Immature natural killer cell (primary cell): ENCODE results near the gene SEMA7A. TPM values are rescaled to one million over a fixed set of nuclear protein-coding genes. Genes with fewer than 3 reads are reported as not detected.

Source experiments
- DNase-seq, 3 donors: peaks; one replicate each; pipeline ENCODE4 v3.0.0; 2022; ENCODE audit warnings: mixed read lengths in 1 of 3
- H3K27ac Mint-ChIP-seq, 6 donors: one replicate each; pipeline ENCODE4 v1.8.0; 2020; ENCODE audit warnings: mixed read lengths in 6 of 6, mild to moderate bottlenecking in 5 of 6, inconsistent platforms in 4 of 6, moderate library complexity in 3 of 6
- H3K27me3 Mint-ChIP-seq, 3 donors: one replicate each; pipeline ENCODE4 v1.8.0; 2020 to 2021; ENCODE audit warnings: low read depth in 3 of 3, mild to moderate bottlenecking in 3 of 3, mixed read lengths in 3 of 3, moderate library complexity in 3 of 3, inconsistent platforms in 1 of 3
- H3K36me3 Mint-ChIP-seq, 3 donors: one replicate each; pipeline ENCODE4 v1.8.0; 2020; ENCODE audit warnings: mixed read lengths in 3 of 3, inconsistent platforms in 2 of 3, mild to moderate bottlenecking in 2 of 3
- H3K4me1 Mint-ChIP-seq, 2 donors: one replicate each; pipeline ENCODE4 v1.8.0; 2020; ENCODE audit warnings: inconsistent platforms in 2 of 2, mild to moderate bottlenecking in 2 of 2, mixed read lengths in 2 of 2, moderate library complexity in 1 of 2
- H3K4me3 Mint-ChIP-seq, 5 donors: one replicate each; pipeline ENCODE4 v1.8.0; 2020; ENCODE audit warnings: mild to moderate bottlenecking in 5 of 5, mixed read lengths in 5 of 5, inconsistent platforms in 3 of 5, moderate library complexity in 3 of 5
- H3K9me3 Mint-ChIP-seq, 6 donors: one replicate each; pipeline ENCODE4 v1.8.0; 2020; ENCODE audit warnings: mild to moderate bottlenecking in 6 of 6, mixed read lengths in 6 of 6, inconsistent platforms in 4 of 6, moderate library complexity in 3 of 6
- polyA plus RNA-seq, 3 donors: library from polyadenylated mRNA; unstranded; fragments of 300-500 nt; fragmentation: Illumina TruSeq; gene quantifications; one replicate each; pipeline ENCODE4 v1.2.3, GENCODE V29; 2021

The SEMA7A gene
- polyA plus RNA-seq, 3 donors from 2014 or later: 0.90 to 3.7 TPM; not detected in 1

- H3K9me3 Mint-ChIP-seq: no peaks in the 10 kb centered on the region
- H3K4me3 Mint-ChIP-seq: no peak overlapping the region
- H3K36me3 Mint-ChIP-seq: no peaks in the 10 kb centered on the region
- no peak for DNase-seq
- H3K4me1 Mint-ChIP-seq: peaks cover 12% of the 10 kb centered on the region in 2 donors
- H3K27ac Mint-ChIP-seq: no peak overlapping the region
- no peaks in the 10 kb centered on the region for H3K27me3 Mint-ChIP-seq
Observed at GRCh38 chr15:74377831-74378766, 55.7 kb downstream of the SEMA7A start.

- Mint-ChIP-seq H3K27ac (no peak overlapping the region), H3K4me3 (no peak overlapping the region), H3K4me1 (peaks cover 12% of the 10 kb centered on the region in 2 donors), H3K9me3 (no peaks in the 10 kb centered on the region), H3K36me3 (no peaks in the 10 kb centered on the region), H3K27me3 (no peaks in the 10 kb centered on the region)
- no peak for DNase-seq
Observed at GRCh38 chr15:74376825-74377581, 56.8 kb downstream of the SEMA7A start.

- Mint-ChIP-seq H3K27ac (no peak overlapping the region), H3K4me3 (no peak overlapping the region), H3K36me3 (no peaks in the 10 kb centered on the region), H3K4me1 (peaks cover 12% of the 10 kb centered on the region in 2 donors), H3K27me3 (no peaks in the 10 kb centered on the region), H3K9me3 (no peaks in the 10 kb centered on the region)
- no peak for DNase-seq
Observed at GRCh38 chr15:74376226-74376625, 57.5 kb downstream of the SEMA7A start.

GRCh38 chr15:74375303-74375693 is 58.5 kb downstream of the SEMA7A start:
- H3K27ac Mint-ChIP-seq: peak overlapping the region in 3 of 6 donors; percentile 22 to 72 (median 39)
- H3K36me3 Mint-ChIP-seq: no peaks in the 10 kb centered on the region
- H3K9me3 Mint-ChIP-seq: no peaks in the 10 kb centered on the region
- peaks cover 0 to 1% (median 0%) of the 10 kb centered on the region in 3 donors for H3K27me3 Mint-ChIP-seq
- peak; percentile 69 to 76 (median 70) for DNase-seq
- peak overlapping the region; percentile 72 to 86 (median 78) for H3K4me3 Mint-ChIP-seq
- peaks cover 12% of the 10 kb centered on the region in 2 donors for H3K4me1 Mint-ChIP-seq

- Mint-ChIP-seq H3K36me3 (no peaks in the 10 kb centered on the region), H3K9me3 (no peaks in the 10 kb centered on the region), H3K27ac (peak overlapping the region in 3 of 6 donors; percentile 39 to 72 (median 53)), H3K4me3 (peak overlapping the region; percentile 78 to 86 (median 83)), H3K4me1 (peaks cover 12% of the 10 kb centered on the region in 2 donors), H3K27me3 (peaks cover 0 to 1% (median 0%) of the 10 kb centered on the region in 3 donors)
- no peak for DNase-seq
Observed at GRCh38 chr15:74374648-74375302, 59.0 kb downstream of the SEMA7A start.

GRCh38 chr15:74373731-74374647 is 59.8 kb downstream of the SEMA7A start:
- Mint-ChIP-seq H3K27ac (peak overlapping the region in 5 of 6 donors; percentile 21 to 76 (median 69)), H3K36me3 (no peaks in the 10 kb centered on the region), H3K4me1 (peaks cover 12% of the 10 kb centered on the region in 2 donors), H3K9me3 (no peaks in the 10 kb centered on the region), H3K4me3 (peak overlapping the region; percentile 78 to 86 (median 83)), H3K27me3 (peaks cover 0 to 1% (median 0%) of the 10 kb centered on the region in 3 donors)
- peak; percentile 87 to 92 (median 91) for DNase-seq

- H3K4me1 Mint-ChIP-seq: peaks cover 12% of the 10 kb centered on the region in 2 donors
- peak overlapping the region in 1 of 6 donors; percentile 26 for H3K27ac Mint-ChIP-seq
- no peak for DNase-seq
- peak overlapping the region; percentile 78 to 86 (median 83) for H3K4me3 Mint-ChIP-seq
- peaks cover 0 to 7% (median 1%) of the 10 kb centered on the region in 3 donors for H3K27me3 Mint-ChIP-seq
- H3K36me3 Mint-ChIP-seq: no peaks in the 10 kb centered on the region
- no peaks in the 10 kb centered on the region for H3K9me3 Mint-ChIP-seq
Observed at GRCh38 chr15:74373056-74373650, 60.6 kb downstream of the SEMA7A start.

GRCh38 chr15:74370471-74370870 is 63.3 kb downstream of the SEMA7A start:
- Mint-ChIP-seq H3K27ac (no peak overlapping the region), H3K9me3 (no peaks in the 10 kb centered on the region), H3K4me1 (peaks cover 11 to 12% of the 10 kb centered on the region in 2 donors), H3K27me3 (peaks cover 2 to 15% (median 7%) of the 10 kb centered on the region in 3 donors), H3K36me3 (no peaks in the 10 kb centered on the region), H3K4me3 (no peak overlapping the region)
- no peak for DNase-seq

- H3K27me3 Mint-ChIP-seq: peaks cover 2 to 17% (median 7%) of the 10 kb centered on the region in 3 donors
- DNase-seq: no peak
- H3K9me3 Mint-ChIP-seq: no peaks in the 10 kb centered on the region
- H3K4me3 Mint-ChIP-seq: no peak overlapping the region
- peaks cover 4 to 10% of the 10 kb centered on the region in 2 donors for H3K4me1 Mint-ChIP-seq
- no peak overlapping the region for H3K27ac Mint-ChIP-seq
- H3K36me3 Mint-ChIP-seq: no peaks in the 10 kb centered on the region
Observed at GRCh38 chr15:74369756-74370155, 64.0 kb downstream of the SEMA7A start.

GRCh38 chr15:74369084-74369745 is 64.5 kb downstream of the SEMA7A start:
- peaks cover 2 to 17% (median 8%) of the 10 kb centered on the region in 3 donors for H3K27me3 Mint-ChIP-seq
- no peak overlapping the region for H3K27ac Mint-ChIP-seq
- H3K9me3 Mint-ChIP-seq: no peaks in the 10 kb centered on the region
- no peaks in the 10 kb centered on the region for H3K36me3 Mint-ChIP-seq
- H3K4me3 Mint-ChIP-seq: no peak overlapping the region
- no peak for DNase-seq
- peaks cover 0 to 5% of the 10 kb centered on the region in 2 donors for H3K4me1 Mint-ChIP-seq

- no peak overlapping the region for H3K27ac Mint-ChIP-seq
- H3K27me3 Mint-ChIP-seq: peaks cover 4 to 19% (median 10%) of the 10 kb centered on the region in 3 donors
- peaks cover 0 to 4% of the 10 kb centered on the region in 2 donors for H3K4me1 Mint-ChIP-seq
- H3K36me3 Mint-ChIP-seq: no peaks in the 10 kb centered on the region
- no peak overlapping the region for H3K4me3 Mint-ChIP-seq
- no peak for DNase-seq
- no peaks in the 10 kb centered on the region for H3K9me3 Mint-ChIP-seq
Observed at GRCh38 chr15:74368121-74368520, 65.6 kb downstream of the SEMA7A start.

- H3K27me3 Mint-ChIP-seq: peaks cover 4 to 19% (median 14%) of the 10 kb centered on the region in 3 donors
- no peak for DNase-seq
- H3K4me3 Mint-ChIP-seq: peak within 1 kb of the TSS in 4 of 5 donors; percentile 4 to 56 (median 20)
- no peaks in the 10 kb centered on the region for H3K9me3 Mint-ChIP-seq
- H3K4me1 Mint-ChIP-seq: peaks cover 0 to 4% of the 10 kb centered on the region in 2 donors
- no peak within 1 kb of the TSS for H3K27ac Mint-ChIP-seq
- no peaks in the 10 kb centered on the region for H3K36me3 Mint-ChIP-seq
Observed at GRCh38 chr15:74367296-74367854, 66.4 kb downstream of the SEMA7A start, which contains the start of gene CYP11A1. Gene CYP11A1 (minus strand): TSS chr15:74367646. CDS start chr15:74367585, 61 bp downstream.
